ENCODE measurements around the gene ERBB4. TPM values are rescaled to one million over a fixed set of nuclear protein-coding genes. Genes with fewer than 3 reads are reported as not detected.
A peak's percentile ranks its signal among the peaks of the same experiment; 100 is the strongest.
"Not testable (repeated sequence)": the region's sequence is repeated elsewhere in the genome, so short reads cannot be mapped to it uniquely, and the experiment has no call there.

The ERBB4 gene
- total RNA-seq, 1 donor from 2014 or later = 11.5 TPM

DNA sequence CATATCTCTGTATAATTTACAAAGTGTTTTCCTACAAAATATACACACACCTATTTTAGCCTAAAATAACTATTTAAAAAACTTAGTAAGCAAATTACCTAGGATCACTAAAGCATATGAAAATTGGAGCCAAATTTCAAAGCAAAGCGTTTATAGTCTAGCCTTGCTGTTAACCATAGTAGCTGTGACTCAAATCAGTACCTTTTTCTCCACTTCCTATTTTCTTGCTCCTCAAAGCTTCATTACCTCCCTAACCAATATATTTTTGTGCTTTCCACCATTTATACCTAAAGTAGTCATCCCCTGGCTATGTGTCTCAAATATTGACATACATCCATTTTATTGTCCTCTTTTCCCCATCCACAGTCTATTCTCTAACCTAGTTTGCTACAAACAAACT, 73.1 kb downstream of the ERBB4 start:
- ATAC-seq (ENCODE audit: poor library complexity) = no peak
- DNase-seq = no peak
- intact Hi-C loops (cut with DNase I) = no loop called here

DNA sequence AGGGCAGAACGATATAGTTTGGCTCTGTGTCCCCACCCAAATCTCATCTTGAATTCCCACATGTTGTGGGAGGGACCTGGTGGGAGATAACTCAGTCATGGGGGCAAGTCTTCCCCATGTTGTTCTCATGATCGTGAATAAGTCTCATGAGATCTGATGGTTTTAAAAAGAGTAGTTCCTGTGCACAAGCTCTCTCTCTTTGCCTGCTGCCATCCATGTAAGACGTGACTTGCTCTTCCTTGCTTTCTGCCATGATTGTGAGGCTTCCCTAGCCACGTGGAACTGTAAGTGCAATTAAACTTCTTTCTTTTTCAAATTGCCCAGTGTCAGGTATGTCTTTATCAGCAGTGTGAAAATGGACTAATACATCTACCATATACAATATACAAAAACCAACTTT, 76.9 kb downstream of the ERBB4 start:
- ATAC-seq (ENCODE audit: poor library complexity); DNase-seq; intact Hi-C loops (cut with DNase I): not testable (repeated sequence)

DNA sequence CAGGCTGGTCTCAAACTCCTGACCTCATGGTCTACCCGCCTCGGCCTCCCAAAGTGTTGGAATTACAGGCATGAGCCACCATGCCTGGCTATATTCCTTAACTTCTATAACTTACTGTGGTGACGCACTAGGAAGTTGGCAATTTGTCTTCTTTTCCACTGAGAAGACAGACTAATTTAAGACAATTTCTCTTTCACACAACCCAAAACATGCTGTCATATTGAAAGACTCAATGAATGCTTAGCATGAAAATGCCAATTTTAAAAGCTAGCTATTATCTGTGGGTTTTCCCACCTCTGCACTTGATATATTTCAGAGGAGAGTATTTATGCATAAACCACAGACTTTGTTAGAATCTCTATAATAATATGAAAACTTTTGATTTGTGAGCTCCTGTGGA, 84.5 kb downstream of the ERBB4 start:
- intact Hi-C loops (cut with DNase I) = no loop called here
- ATAC-seq (ENCODE audit: poor library complexity) (no peak), DNase-seq (no peak)

DNA sequence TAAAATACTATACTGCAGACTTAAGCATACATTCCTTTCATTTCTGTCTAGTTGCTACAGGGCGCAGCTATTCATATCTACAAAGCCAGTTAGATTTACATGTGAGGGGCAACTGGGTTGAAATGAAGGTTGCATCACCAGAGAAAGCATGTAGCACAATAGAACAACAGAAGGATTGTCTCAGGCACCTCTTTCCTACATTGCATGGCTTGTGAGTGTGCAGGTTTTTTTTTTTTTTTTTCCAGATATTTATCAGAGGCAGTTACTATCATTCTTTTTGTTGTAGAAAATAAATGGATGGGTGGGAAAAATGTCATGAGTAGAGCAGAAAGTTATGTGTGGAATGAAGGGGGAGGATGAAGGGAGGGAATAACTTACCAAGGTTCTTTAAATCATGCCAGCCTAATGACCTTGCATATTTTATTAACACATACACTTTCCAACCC, 86.8 kb downstream of the ERBB4 start:
- no peak for DNase-seq
- intact Hi-C loops (cut with DNase I) = no loop called here
- ATAC-seq (ENCODE audit: poor library complexity) = peak; percentile 45

DNA sequence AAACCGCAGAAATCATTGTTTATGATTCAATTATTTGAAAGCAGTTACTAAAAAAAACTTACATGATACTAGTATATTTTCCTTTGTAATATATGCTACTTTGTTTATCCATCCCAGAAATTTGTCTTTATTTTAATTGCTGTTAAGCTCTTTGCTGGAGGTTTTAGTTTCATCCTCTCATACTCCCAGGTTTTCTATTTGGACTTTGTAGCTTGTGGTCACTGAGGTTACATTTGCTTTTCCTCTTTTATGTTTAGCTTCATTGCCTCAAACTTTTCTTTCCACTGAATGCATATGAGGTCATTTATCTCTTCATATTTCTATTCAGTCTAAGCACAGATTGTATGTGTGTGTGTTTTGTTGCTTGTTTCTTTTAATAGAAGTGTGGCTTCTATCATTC, 89.9 kb downstream of the ERBB4 start:
- ATAC-seq (ENCODE audit: poor library complexity) (no peak), DNase-seq (no peak)
- intact Hi-C loops (cut with DNase I) = no loop called here

DNA sequence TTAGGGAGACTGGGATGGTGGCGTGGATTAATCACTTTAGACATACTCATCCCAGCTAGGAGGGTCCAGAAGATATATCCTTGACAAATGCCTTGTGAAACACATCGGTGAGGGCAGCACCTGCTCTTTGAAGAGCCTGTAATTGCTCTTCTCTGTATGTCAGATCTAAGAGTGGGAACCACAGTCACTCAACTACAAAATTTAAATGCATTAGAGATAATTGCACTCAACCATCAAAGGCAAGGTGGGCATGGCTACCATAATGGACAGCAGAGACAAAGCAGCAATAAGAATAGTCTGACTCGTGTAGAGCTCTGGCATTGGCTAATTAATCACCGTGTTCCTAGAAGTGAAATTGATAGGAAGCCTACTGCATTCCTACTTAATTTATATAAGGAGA, 96.8 kb downstream of the ERBB4 start:
- ATAC-seq (ENCODE audit: poor library complexity) (no peak), DNase-seq (no peak)
- intact Hi-C loops (cut with DNase I) = no loop called here

DNA sequence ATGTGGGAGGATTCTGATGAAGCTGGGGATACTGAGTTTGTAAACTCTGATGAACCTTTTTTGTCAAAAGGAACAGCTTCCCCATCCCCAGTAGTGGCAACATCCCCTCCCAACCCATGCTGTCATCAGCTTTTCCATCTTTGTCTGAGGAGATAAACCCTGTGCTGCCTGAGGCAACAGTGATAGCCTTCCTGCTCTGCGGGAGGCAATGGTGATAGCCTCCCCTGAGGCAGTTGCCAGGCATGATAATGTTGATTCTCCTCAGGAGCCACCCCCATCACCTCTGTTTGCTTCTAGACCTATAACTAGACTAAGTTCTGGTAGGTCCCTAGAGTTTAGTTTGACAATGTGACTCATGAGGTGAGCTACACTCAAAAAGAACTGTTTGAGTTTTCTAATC, 97.5 kb downstream of the ERBB4 start:
- DNase-seq (no peak), ATAC-seq (ENCODE audit: poor library complexity) (no peak)
- intact Hi-C loops (cut with DNase I) = no loop called here

DNA sequence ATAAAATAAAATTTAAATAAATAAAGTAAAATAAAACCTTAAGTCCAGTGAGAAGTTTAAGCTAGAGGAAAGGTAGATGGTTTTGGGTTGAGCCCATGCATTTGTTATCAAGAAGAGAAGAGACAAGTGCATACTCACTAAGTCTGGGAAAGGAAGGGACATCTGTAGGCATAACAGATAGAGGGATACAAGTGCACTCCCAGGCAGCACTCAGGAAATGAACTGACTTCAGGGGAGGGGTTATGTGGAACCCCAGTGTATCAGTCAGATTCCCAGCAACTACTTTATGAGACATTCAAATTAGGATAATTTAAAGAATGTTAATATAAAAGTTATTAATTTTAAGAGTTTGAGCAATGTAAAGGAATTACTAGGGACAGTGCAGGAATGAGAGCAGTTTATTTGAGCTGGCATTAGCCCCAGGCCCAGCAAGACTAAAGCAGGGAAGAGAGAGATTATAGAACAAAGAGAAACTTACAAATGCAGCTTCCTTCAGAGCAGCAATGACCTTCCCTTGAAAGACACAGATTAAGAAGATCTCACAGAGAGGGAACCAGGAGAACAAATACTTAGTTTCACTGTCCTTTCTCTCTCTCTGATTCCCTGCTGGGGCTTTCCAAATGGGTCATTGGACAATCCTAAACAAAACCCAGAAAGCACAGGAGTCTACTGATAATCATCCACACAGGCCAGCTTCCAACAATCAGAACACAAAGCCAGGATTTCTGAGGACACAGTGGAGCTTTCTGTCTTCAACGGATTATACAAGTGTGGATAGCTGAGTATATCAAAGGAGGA, 109.7 kb downstream of the ERBB4 start:
- ATAC-seq (ENCODE audit: poor library complexity) = no peak

DNA sequence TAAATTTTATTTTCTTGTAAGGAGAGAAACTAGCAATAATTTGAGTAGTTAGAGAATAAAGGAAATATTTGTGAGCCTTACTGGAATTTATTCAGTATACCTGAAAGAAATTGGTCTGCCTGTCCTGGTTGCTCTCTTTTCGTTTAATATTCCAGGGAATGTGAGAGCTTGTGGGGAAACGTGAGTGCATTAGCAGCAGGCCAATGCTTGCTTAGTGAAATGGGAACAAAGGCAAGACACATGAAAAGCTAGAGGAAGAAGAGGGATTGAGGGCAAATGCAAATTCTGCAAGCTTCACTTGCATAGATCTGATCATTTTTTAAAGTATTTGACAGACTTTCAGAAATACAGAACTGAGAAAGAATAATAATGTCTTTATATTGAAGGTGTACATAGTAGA, 111.0 kb downstream of the ERBB4 start:
- no peak for DNase-seq

More for the DNA sequence above, 109.7 kb downstream of the ERBB4 start:
- intact Hi-C loops (cut with DNase I) = no loop called here
- no peak for DNase-seq

DNA sequence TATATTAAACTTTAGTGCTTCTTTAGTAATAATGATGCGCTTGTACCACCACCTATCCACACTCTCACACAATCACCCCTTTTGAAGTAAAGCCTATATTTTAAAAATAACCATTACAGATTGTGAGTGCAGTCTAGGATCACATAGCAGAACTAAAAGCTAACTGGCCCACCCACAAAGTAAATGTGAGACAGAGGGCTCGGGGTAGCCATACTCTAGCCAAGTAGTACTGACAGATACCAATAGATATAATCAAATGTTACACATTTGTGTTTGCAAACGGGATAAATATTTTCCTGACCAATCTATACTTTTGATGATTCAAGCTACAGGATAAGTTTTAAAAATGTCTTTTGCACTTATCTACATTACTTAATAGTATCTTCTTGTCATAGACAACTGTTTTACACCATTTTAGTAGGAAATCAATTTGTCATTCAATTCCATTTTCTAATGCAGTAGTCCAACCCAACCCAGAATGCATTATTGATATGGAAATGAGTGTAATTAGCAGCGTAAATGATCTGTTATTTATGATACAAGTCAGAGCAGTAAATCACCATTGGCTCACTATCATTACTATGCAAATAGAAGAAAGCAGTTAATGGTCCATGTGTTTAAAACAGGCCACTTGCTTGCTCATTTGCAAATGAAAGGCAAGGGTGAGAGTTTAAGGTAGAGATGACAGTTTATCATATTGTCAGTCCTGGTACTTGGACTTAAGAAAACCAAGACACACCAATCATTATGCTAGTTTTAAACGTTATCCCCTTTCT, 111.8 kb downstream of the ERBB4 start:
- ATAC-seq (ENCODE audit: poor library complexity) (no peak), DNase-seq (no peak)
- intact Hi-C loops (cut with DNase I) = no loop called here

More for the DNA sequence above, 111.0 kb downstream of the ERBB4 start:
- intact Hi-C loops (cut with DNase I) = no loop called here
- no peak for ATAC-seq (ENCODE audit: poor library complexity)

DNA sequence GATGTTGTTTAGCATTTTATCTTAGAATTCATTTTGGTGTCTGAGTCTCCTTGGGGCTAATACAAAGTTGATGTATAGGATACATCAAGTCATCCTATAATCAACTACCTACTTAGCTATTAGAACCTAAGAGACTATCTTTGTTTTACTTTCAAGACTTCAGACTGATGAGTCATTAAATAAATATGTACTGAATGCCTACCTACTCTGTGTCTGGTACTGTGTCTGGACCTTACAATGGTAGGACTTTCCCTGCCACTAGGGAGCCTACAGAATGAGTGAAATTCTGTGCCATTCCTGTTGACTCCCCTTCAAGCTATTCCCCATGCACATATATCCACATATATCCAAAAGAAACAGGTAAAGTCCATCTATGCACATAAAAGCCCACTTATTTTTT, 114.5 kb downstream of the ERBB4 start:
- intact Hi-C loops (cut with DNase I) = no loop called here
- no peak for DNase-seq
- no peak for ATAC-seq (ENCODE audit: poor library complexity)

DNA sequence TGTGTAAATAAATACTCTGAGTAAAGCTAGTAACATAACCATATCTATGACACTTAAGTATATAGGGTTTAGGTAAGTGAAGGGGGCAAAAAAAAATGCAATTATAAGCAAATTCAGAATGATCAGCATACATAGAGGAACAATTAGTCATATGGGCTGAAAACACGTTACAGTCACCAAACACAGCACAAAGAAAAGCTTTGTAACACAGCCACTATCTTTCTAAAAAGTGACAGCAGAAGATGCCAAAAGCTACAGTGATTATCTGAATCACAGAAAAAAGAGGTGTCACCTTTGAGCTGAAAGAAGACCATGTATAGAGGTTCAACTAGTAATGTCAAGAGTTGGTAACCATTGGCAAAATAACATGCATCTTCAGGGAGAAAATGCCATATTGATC, 115.5 kb downstream of the ERBB4 start:
- no peak for DNase-seq
- no peak for ATAC-seq (ENCODE audit: poor library complexity)
- intact Hi-C loops (cut with DNase I) = no loop called here

DNA sequence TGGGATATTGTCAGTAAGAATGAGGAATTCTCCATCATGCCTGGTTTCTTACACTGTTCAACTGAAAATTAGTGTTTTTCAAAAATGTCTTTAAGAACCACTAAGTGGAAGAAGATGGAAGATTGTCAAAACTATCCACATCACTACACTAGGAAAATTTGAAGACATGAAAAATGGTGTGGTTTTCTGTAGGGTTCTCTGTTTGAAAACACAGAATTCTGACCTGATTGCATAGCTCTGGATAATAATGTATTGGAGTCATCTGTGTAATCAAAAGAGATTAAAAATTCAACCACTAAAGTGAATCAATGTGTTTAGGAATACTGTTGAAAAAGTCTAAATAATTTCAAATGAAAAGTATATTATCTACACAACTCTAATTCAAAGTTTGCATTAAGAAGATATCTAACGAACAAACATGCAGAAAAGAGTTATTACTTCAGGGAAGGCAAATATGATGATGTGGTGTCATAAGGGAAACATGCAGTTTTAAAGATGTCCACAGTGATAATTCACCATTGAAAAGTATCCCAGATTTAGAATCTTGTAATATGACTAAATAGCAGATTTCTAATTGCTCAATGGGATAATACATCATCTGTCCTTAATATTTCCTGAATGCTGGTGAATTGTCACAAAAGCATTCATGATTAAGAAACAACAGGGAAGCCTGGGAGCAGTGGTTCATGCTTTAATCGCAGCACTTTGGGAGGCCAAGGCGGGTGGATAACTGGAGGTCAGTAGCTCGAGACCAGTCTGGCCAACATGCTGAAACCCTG, 116.9 kb downstream of the ERBB4 start:
- intact Hi-C loops (cut with DNase I) = no loop called here

DNA sequence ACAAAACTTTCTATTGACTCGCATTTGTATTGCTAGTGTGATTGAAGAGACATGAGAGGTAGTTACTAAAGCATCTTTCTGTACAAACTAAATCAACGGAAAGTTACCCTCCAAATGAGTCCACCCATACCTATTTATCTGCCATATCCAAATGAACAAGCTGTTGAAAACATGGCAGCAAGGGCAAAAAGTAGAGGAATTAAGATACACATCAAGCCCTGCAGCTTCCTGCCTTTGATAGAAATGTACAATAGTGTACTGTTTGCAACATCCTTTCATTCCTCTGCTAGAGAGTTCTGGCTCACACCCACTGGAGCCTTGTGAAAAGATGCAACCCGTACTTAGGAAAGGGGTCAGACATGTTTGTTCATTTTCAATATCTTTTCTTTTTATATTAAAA, 122.5 kb downstream of the ERBB4 start:
- ATAC-seq (ENCODE audit: poor library complexity) = no peak
- intact Hi-C loops (cut with DNase I) = no loop called here
- DNase-seq = no peak

More for the DNA sequence above, 116.9 kb downstream of the ERBB4 start:
- ATAC-seq (ENCODE audit: poor library complexity) = no peak
- no peak for DNase-seq

DNA sequence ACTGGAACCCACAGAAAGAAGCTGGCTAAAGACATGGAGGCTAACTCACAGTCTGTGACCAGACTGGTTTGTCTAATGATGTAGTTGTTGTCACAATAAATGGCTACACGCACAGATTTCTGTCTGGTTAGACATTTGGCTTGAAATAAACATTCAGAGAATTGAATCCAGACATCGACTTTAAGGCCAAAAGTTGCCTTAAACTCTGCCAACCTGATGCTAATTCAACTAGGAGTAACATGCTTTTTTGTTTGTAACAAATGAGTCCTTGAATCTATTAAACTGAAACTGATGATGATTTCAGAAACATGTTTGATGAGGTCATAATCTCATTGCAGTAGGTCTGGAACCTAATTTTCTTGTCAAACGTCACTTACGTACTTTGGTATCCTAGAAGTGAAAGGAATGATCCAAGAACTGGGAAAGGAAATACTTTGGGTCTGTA, 123.8 kb downstream of the ERBB4 start:
- no peak for ATAC-seq (ENCODE audit: poor library complexity)

DNA sequence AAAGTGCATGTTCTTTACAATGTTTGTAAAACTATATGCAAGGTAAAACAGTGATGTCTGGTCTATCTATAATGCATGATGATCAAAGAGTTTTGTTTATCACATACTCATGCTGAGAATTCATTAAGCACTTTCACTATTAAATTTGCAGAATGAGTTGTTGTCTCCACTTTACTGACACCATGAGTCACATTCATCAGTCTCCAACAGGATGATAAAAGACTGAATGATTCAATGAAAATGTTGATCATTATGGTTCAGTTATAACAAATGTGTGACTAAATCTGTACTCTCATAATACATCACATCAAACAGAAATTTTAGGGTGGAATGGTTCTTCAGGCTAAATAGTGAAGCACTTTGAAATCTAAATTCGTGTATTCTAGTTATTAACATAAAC, 129.0 kb downstream of the ERBB4 start:
- intact Hi-C loops (cut with DNase I) = no loop called here
- ATAC-seq (ENCODE audit: poor library complexity) = no peak

More for the DNA sequence above, 123.8 kb downstream of the ERBB4 start:
- intact Hi-C loops (cut with DNase I) = no loop called here
- no peak for DNase-seq

DNA sequence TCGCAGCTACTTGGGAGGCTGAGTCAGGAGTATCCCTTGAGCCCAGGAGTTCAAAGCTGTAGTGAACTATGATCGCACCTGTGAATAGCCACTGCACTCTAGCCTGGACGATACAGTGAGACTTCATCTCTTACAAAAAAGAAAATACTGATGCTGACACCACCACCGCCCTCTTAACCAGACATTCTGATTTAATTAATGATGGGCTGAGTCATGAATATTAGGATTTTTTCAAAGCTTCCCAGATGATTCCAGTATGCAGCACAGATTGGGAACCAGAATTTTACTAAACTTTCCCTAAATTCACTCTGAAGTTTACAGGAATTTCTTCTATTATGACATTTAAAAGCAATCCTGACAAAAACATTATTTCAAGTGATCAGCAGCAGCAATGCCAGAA, 130.1 kb downstream of the ERBB4 start:
- intact Hi-C loops (cut with DNase I) = no loop called here
- no peak for ATAC-seq (ENCODE audit: poor library complexity)
- no peak for DNase-seq

More for the DNA sequence above, 129.0 kb downstream of the ERBB4 start:
- DNase-seq = no peak

DNA sequence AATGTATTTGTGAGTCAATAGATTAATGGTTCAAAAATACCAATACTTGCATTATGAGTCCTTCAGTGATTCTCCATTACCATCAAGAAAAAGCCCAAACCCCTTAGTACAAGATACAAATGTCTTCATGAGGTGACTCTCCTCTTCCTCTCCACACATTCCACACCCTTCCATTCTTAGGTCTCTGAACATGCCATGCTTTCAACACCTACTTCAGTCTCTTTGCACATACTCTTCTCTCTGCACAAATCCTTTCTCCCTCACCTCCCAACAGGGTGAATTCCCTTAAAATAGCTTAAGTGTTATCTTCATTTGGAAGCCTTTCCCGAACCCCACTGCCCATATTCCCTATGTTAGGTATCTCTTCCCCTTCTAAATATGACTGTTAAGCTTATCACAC, 131.9 kb downstream of the ERBB4 start:
- ATAC-seq (ENCODE audit: poor library complexity) = peak; percentile 86
- intact Hi-C loops (cut with DNase I) = no loop called here
- no peak for DNase-seq

DNA sequence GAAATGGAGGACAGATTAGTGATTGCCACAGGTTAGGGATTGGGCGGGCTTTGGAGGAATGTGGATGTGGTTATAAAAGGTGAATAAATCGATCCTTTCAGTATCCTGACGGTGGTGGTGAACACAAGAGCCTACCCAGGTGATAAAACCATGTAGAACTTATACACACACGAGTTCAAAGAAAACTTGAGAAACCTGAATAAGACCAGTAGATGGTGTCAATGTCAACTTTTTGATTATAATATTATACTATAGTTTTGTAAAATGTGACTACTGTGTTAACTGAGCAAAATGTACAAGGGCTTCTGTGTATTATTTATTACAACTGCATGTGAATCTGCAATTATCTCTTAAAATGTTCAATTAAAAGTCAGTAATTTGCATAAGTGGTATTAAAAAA, 136.3 kb downstream of the ERBB4 start:
- intact Hi-C loops (cut with DNase I) = no loop called here
- ATAC-seq (ENCODE audit: poor library complexity) = no peak
- DNase-seq = no peak

Data from Right ventricle myocardium superior (tissue), 1 donor.